CD4-positive, alpha-beta T cell treated with Interferon alpha-2 for 1 hour (primary cell): ENCODE results near the gene NPHP1.
A peak's percentile ranks its signal among the peaks of the same experiment; 100 is the strongest.
"Not testable (repeated sequence)": the region's sequence is repeated elsewhere in the genome, so short reads cannot be mapped to it uniquely, and the experiment has no call there.

ENCODE experiments used
- DNase-seq, 2 donors: peaks; one replicate each; pipeline ENCODE4 v3.0.0-alpha.2; 2020 to 2022

The NPHP1 gene

DNA sequence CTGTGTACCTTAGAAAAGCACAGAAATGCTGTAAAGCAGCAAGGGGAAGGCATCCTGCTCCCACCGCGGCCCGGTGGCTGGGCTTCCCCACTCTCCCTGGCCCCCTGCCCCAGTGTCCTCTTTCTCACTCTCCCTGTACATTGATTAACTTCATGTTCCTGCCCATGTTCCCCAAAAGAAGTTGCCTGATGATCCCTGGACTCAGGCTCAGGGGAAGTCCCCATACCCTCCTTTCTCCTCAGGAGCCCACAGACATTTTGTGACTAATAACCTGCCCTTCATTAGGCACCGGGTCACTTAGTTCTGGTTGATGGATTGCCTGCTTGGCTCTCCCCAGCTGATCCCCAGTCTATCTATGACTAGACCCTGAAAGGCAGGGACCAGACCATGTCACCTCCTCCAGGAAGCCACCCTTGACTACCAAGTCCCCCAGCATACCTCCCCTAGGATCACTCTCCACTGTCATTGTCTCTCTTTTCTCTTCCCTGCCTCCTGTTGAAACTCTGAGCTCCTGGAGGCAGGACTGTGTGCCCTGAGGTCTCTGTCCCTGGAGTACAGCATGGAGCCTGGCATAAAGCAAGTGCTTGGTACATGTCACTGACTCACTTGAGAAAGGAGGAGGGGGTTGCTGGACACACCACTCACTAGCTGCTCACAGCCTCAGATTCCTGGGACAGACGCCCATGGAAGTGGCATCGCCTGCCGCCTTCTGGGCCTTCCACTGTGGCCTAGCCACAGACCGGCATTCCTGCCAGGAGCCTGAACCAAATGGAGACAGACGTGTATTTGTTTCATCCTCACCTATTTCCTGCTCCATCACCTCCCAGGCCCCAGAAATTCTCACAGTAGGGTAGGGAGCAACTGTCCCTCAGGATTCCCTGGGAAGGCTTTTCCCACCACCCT, 102.7 kb downstream of the NPHP1 start:
- DNase-seq = no peak

DNA sequence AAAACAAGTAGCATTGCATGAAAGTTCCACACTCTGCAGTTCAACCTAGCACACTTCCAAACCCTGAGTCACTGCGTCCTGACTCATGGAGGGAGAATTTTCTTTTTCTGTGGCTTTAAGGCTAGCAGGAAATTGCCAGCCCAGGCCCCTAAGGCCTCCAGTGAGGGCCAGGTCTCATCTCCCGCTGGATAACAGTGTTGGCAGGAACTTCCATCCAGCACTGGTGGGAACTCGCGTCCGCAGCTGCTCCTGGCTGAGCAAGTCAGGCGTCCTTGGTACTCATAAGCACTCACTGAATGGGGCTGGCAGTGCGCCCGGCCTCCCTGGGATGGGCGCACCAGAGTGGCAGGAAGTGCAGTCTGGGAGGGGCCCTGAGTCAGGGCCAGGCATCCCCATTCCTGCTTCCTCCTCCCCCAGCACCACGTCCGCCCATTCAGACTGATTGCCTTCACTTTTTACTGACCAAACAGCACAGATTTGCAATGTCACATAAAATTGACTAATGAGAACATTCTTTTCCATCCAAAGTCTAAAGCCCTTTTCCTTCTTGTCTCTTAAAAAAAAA, 103.5 kb downstream of the NPHP1 start:
- peak in 1 of 2 donors; percentile 17 for DNase-seq

DNA sequence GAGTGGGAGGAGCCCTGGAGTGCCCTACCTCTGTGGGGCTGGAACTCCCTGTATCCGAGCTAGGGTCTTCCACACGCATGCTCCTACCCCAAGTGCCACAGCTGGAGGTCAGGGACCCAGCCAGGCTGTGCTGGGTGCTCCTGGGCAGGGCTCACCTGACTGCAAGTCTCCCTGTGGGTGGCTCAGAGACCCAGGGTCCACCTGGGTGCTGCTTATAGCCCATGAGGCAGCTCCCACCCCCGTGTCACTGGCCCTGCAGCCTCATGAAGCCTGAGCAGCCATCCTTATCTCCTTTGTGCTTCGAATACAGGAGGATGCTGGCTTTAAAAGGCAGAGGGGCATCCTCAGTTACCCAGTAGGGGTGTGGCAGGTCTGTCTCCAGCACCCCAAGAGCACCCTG, 103.9 kb downstream of the NPHP1 start:
- not testable (repeated sequence) for DNase-seq

DNA sequence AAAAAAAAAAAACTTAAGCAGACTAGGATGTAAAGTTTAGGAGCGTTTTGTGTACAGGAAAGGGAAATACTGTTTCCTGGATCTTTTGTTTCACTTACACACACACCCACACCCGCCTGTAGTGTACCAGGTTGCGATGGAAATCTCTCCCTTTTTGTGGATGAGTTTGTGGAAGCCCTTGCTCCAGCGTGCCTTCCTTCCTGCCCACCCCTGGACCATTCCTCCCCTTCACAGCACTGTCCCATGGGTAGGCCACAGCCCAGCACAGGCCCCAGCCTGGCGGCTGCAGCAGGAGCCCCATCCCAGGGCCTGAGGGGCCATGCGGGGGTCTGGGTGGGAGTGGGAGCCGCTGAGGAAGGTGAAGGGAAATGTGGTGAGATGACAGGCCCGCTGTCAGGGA, 104.3 kb downstream of the NPHP1 start:
- DNase-seq = no peak

GRCh38 chr2:110099471-110100225, 105.2 kb downstream of the NPHP1 start:
- DNase-seq = no peak

DNA sequence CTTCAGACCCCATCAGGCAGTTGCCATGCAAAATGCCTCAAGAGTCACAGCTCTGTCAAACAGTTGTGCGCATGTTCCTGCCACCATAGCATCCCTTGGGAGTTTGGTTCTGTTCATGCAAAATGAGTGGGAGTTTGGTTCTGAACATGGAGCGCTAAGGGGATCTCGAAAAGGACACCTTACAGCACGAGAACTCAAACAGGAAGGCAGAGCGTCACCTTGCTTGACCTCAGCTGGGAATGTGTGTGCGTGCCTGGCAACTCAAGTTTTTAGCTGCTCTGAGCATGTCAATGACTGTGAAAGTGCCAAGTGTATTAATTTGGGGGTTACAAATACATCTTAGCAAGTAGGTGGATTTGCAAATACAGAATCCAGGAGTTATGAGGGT, 105.8 kb downstream of the NPHP1 start:
- DNase-seq = no peak

DNA sequence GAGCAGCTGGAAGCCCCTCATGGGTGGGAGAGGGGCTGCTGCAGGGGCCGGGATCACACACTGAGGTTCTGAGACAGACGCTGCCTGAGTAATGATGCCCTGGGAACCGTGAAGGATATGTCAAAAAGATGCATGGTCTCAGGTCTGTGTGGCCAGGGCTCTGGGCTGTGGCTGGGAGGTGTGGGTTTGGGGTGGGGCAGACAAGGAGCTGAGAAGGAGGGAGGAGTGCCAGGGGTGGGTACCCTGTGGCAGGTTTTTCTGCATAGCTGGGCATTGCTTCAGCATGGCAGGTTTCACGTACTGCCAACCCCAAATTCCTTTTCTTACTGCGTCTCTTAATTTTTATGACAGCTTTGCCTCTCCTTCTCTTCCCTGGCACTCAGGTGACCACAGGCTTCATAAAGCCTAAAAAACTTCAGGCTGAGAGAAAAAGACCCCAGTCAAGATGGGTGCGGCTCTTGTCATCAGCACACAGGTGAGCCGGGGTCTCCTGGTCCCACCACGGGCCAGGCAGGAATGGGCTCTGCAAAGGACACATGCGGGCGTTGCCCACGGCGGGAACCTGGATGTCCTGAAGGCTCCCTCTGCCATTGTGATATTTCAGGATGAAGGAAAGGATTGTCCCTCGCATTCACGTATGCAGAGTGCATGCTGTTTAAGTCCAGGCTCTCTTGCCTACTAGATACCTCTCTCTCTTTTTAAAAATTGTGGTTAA, 107.2 kb downstream of the NPHP1 start:
- no peak for DNase-seq

DNA sequence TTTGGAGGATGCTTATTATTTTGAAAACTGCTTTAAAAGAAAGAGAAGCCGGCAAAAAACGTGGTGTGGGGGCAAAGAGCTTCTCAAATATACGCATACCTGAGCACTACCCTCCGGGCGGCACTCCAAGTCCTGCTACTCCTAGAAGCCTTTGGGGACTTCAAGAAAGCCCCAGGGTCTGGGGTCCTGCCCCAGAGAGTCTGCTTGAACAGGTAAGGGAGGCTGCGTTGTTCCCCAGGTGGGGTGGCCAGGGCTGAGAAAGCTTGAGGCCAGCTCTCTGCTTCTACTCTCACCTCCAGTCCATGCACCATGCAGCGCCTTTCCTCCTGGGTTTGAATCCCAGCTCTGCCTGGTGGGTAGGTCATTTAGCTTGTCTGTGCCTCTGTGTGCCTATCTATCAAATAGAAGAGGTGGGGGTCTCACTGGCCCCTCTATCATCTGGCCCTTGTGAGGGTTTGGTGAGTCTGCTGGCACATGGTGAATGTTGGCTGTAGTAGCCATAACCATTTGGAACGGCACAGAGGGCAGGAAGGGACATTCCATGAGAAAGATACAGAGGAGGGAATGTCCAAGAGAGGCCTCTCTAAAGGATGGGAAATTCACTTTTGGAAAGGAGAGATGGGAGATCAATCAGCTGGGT, 108.7 kb downstream of the NPHP1 start:
- DNase-seq = no peak

DNA sequence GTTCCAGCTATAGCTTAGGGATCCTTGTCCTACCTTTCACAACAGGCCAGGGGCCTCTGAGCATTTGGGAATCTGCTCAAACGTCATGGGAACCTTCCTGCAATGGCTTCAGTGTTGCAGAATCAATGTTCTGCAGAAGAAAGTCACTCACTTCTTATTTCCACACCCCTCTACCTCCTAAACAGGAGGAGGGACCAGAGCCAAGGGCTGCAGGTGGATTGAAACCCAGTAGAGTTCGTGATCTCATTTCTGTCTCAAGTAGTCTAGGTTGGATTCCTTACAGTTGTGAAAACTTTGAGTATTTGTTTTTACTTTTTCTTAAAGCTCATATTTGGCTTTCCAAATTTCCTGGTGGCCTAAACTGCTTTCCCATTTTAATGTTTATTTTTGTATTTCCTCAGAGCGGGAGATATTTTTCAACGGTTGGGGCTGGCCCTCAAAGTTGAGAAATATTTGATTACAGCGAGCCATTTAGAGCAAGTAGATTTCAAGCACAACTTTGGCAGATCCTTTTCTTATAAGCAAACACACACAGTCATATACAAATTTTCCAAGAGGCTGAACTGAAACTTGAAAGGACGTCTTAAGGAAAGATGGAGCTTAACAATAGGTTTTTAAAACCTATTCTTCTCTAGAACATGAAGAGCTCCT, 109.8 kb downstream of the NPHP1 start:
- DNase-seq = not testable (repeated sequence)

- not testable (repeated sequence) for DNase-seq
Observed at GRCh38 chr2:110093924-110094323, 110.9 kb downstream of the NPHP1 start.

GRCh38 chr2:110090164-110090563, 114.6 kb downstream of the NPHP1 start:
- DNase-seq = not testable (repeated sequence)

- not testable (repeated sequence) for DNase-seq
Observed at GRCh38 chr2:110083757-110084156, 121.1 kb downstream of the NPHP1 start.

GRCh38 chr2:110083162-110083561, 121.7 kb downstream of the NPHP1 start:
- DNase-seq = not testable (repeated sequence)

DNA sequence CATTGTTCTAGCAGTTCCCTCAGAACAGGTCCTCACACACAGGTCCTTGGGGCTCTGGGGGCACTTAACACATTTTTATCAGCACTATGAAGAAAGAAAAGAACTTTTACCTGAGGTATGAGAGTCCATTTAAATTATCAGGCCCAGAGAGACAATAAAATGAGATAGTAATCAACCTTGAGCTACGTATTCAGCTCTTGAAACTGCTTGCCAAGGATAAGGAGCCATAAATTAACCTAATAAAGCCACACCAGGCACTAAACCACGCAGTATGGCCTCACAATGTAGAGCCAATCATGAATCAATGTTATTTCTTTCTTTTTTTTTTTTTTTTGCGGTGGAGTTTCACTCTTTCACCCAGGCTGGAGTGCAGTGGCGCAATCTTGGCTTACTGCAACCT, 126.7 kb downstream of the NPHP1 start:
- not testable (repeated sequence) for DNase-seq

- not testable (repeated sequence) for DNase-seq
Observed at GRCh38 chr2:110075896-110076295, 128.9 kb downstream of the NPHP1 start.
